Heart left ventricle (tissue), 13 donors: ENCODE data around the gene SH2D4B.

Experiments used
- CTCF ChIP-seq, 12 donors: fragments of 200-600 bp; sonication (generic) in 4 of 12; IDR thresholded peaks; one replicate each; pipeline versions ENCODE4 v1.5.0 to v1.8.0; 2018 to 2022; ENCODE audit warnings: antibody characterized with exemption in 12 of 12, mild to moderate bottlenecking in 5 of 12
- POLR2A ChIP-seq, 2 donors: fragments of 450-650 bp; IDR thresholded peaks; one replicate each; pipeline ENCODE4 v1.6.1; 2017; ENCODE audit warnings: antibody characterized with exemption in 2 of 2, mild to moderate bottlenecking in 2 of 2, moderate library complexity in 2 of 2
- donor health status: ischemic (EF 13 %, LVEDD 7.1; RV severe dilation, severe dysfunction).
- donor health status: DM: no; HTN: yes; CAD: no.
- donor health status: DM: no; HTN: no; CAD: no.
- donor health status: ischemic (EF 25% LVEDD 6.9; RV normal size, moderate dysfunction).
- donor health status: ischemic (EF 25% LVEDD 5.7; RV mildly dilated, moderate dysfunction).
- donor health status: ischemic (EF 35%, LVEDD 5.7; RV mildly dilated, moderate dysfunction).
- donor health status: nonischemic (EF 11% LVEDD 7.7; RV severe dilation, severe dysfunction).
- donor health status: DM: yes; HTN: yes; CAD: no.
- donor health status: PGD.
- donor health status: ischemic (EF 29% LVEDD 5.4; RV normal size, mild dysfunction).
- donor health status: nonischemic (EF 23%, LVEDD 6.1; RV moderate dilation, normal function).

- TF ChIP-seq CTCF (IDR thresholded peaks at IDR 0.05) = no peak
- TF ChIP-seq POLR2A (IDR thresholded peaks at IDR 0.05) = no peak
Observed at GRCh38 chr10:80589726-80590373, 52.1 kb downstream of the SH2D4B start.
